Stimulated activated naive CD8-positive, alpha-beta T cell treated with anti-CD3 and anti-CD28 coated beads, Interleukin-15, amount 100 ng/mL, for 72 hours (primary cell): ENCODE measurements around the gene GNAZ.

Experiments used
- ATAC-seq: fragments of 150-1000 bp; cut with Tn5 transposase; 2 replicates; pipeline ENCODE4 v1.10.0; 2021; ENCODE audit warnings: mild to moderate bottlenecking, moderate library complexity
- DNase-seq, 2 donors: peaks; one replicate each; pipeline ENCODE4 v3.0.0; 2021 to 2022
- H3K27ac Mint-ChIP-seq, 2 donors: one replicate each; pipeline ENCODE4 v1.8.0; 2022; ENCODE audit warnings: mild to moderate bottlenecking in 2 of 2, mixed read lengths in 2 of 2, moderate library complexity in 2 of 2
- H3K27me3 Mint-ChIP-seq: one replicate; pipeline ENCODE4 v1.8.0; 2022; ENCODE audit warnings: mixed read lengths
- H3K4me1 Mint-ChIP-seq: one replicate; pipeline ENCODE4 v1.8.0; 2022; ENCODE audit warnings: mild to moderate bottlenecking, mixed read lengths
- H3K4me3 Mint-ChIP-seq, 2 donors: one replicate each; pipeline ENCODE4 v1.8.0; 2022; ENCODE audit warnings: mild to moderate bottlenecking in 2 of 2, mixed read lengths in 2 of 2, moderate library complexity in 1 of 2
- H3K9me3 Mint-ChIP-seq, 2 donors: one replicate each; pipeline ENCODE4 v1.8.0; 2022; ENCODE audit warnings: mixed read lengths in 2 of 2

The GNAZ gene

DNA sequence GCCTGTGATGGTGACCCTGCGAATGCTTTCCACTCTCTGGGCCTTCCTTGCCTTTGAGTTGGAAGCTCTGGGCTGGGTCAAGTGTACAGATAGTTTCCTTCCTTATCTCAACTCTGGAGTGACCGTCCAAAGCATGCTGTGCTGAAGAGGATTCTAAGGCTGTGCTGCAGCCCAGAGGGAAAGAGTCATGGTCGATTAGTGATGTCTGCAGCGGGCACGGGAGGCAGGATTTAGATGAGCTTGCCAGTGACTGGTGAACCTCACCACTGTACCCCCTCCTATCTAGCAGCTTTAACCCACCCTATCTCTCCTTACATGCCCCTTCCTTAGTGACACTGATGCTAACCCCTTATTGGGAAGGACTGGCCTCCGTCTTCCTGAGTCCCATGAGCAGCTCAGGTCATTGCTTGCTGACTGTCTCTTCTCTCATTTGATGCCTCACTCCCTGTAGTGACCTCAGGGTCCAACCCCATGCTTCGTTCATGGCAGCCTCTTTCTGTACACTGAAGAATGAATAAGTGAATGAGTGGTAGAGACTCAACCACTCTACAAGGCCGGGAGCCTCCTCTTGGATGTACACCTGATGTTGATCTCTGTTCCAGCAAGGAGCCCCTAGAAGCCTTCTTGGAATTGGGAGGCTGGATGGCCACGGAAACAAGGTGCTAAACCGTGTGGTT, 6.7 kb downstream of the GNAZ start:
- Mint-ChIP-seq H3K27me3 (peaks cover 59% of the 10 kb centered on the region), H3K27ac (no peak overlapping the region), H3K9me3 (no peaks in the 10 kb centered on the region), H3K4me3 (no peak overlapping the region), H3K4me1 (peaks cover 10% of the 10 kb centered on the region)
- ATAC-seq = no peak
- no peak for DNase-seq

DNA sequence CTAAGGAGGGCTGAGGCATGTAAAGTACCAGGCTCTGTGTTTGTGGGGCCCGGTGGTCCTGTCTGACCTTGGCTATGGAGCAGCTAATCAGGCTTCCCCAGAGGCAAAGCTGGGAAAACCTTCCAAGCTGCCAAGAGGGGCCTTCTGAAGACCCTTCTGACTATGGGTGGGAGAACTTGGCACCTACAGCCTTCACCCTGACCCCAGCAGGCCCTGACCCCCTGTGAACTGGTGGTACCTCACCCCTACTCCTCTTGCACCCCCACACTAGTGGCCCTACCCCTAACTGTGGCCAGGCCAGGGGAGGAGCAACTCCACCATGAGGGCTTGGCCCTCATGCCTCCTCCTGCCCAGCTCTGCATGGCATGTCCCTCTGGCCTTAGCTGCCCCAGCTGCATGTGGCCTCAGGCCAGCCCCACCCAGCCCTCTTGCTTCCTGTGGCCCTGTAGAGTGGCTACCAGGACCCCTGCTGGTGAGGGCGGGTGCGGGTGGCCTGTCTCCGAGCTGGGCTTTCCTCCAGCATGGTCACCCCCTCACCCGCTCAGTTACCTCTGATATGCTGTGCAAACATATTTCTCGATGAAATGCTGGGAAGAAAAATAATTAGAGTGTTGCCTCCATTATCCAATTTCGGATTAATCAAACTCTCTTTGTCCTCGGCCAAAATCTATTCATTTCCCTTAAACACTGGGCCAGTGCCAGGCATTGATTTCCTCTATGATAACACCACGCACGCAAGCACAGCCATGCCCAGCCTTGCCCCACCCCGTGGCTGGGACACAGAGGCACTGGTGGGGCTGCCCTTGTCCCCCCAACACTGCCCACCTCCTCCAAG, 7.5 kb downstream of the GNAZ start:
- DNase-seq (no peak), ATAC-seq (no peak)
- H3K9me3 Mint-ChIP-seq = no peaks in the 10 kb centered on the region
- H3K27ac Mint-ChIP-seq = no peak overlapping the region
- H3K27me3 Mint-ChIP-seq = peaks cover 58% of the 10 kb centered on the region
- H3K4me1 Mint-ChIP-seq = peaks cover 10% of the 10 kb centered on the region
- H3K4me3 Mint-ChIP-seq = no peak overlapping the region

DNA sequence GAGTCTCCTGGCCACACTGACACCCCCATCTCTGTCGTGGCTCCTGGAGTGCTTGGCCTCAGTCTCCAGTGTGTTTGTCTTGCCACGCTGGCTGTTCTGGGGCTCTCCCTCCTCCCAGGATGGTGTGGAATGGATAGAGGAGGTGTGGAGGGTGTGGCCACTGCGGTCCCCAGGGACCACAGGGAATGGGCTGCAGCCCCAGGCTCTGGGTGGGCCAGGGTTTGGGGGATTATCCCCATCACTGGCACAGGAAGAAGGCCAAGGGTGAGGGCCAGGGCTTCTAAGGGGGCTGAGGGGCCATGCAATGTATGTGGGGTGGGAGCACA, 8.1 kb downstream of the GNAZ start:
- Mint-ChIP-seq H3K27ac (peak overlapping the region in 1 of 2 donors; percentile 49), H3K27me3 (peaks cover 58% of the 10 kb centered on the region), H3K4me3 (no peak overlapping the region), H3K9me3 (no peaks in the 10 kb centered on the region), H3K4me1 (peaks cover 10% of the 10 kb centered on the region)
- ATAC-seq (no peak), DNase-seq (no peak)

DNA sequence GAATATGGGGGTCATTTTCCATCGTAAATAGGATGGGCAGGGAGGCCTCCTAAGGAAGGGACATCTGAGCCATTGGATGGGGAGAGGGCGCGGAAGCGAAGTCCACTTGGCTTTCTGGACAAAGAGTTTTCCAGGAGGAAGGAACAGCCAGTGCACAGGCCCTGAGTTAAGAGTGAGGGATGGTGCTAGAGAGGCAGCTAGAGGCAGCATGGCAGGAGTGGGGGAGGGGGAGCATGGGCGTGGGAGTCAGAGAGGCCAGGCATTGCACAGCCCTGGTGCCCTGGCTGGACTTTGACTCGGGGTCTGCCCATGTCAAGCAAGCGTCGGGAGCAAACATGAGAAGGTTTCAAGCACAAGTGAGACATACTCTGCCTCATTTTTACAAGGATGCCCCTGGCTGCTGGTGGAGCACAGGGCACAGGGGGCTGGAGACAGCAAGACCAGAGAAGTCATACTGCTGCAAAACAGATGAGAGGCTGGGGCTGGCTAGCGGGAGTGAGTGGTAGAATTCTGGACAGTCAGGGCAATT, 9.0 kb downstream of the GNAZ start:
- Mint-ChIP-seq H3K27ac (peak overlapping the region in 1 of 2 donors; percentile 68), H3K27me3 (peaks cover 50% of the 10 kb centered on the region), H3K4me1 (peaks cover 10% of the 10 kb centered on the region), H3K4me3 (no peak overlapping the region), H3K9me3 (no peaks in the 10 kb centered on the region)
- DNase-seq (no peak), ATAC-seq (no peak)

DNA sequence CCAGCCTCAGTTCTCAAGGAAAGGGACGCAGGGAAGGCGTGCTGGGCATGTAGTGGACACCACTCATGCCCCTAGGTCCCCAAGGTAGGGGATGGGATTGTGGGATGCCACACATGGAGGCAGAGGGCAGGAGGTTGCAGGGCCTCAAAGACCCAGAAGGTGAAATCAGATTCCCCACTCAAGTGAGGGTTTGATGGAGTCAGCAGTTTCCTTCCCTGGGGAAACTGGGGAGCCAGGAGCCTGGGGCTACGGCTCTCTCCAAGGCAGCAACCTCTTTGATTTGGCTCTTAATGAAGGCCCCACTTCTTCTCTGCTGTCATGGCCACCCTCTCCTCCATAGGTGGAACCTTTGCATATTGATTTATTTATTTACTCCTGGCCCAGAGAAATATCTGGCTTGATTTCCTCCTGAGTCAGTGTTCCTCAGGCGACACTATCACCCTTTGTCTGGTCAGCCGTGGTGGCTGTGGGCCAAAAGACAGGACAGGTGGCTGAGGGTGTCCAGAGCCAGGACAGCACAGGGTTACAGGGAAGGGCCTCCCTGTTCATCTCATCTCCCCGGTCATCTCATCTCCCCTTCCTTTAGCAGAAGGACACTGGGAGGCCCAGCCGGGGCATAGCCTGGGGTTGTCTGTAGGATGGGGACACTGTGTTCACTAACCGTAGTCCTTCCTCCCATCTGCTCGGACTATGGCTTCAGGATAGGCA, 9.6 kb downstream of the GNAZ start:
- DNase-seq (no peak), ATAC-seq (no peak)
- Mint-ChIP-seq H3K9me3 (no peaks in the 10 kb centered on the region), H3K27me3 (peaks cover 43% of the 10 kb centered on the region), H3K4me3 (no peak overlapping the region), H3K27ac (peak overlapping the region in 1 of 2 donors; percentile 68), H3K4me1 (peaks cover 10% of the 10 kb centered on the region)

DNA sequence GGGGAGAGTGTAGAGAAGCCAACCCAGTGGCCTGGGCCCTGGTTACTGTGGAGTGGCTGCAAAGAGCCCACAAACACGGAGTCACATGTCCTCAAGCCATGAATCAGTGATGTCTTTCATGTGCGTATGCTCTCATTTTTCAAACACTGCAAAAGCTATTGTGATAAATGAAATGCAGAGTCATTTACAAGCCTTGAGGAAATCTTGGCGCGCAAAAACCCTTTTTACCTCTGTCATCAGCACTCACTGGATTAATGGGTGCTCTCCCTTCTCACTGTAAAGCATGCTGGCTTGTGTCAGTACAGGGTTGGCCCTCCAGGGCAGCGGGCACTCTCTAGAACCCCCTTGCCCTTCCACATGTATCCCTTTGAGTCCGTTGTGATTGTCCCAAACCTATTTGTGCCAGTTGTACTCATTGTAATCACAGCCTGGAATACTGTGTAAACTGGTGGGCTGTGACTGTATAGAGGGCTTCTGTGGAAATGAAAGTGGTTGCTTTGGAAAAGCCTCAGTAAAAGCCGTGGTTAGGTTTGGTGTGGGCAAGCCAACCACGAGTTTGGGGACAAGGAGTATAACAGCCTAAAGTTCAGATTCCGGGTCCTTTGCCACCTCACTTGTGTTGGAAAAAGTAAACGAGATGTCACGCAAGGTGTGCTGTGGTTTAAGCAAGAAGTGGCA, 10.4 kb downstream of the GNAZ start:
- Mint-ChIP-seq H3K4me3 (no peak overlapping the region), H3K9me3 (no peaks in the 10 kb centered on the region), H3K27ac (no peak overlapping the region), H3K4me1 (peaks cover 10% of the 10 kb centered on the region), H3K27me3 (peaks cover 41% of the 10 kb centered on the region)
- ATAC-seq = no peak
- DNase-seq = no peak

DNA sequence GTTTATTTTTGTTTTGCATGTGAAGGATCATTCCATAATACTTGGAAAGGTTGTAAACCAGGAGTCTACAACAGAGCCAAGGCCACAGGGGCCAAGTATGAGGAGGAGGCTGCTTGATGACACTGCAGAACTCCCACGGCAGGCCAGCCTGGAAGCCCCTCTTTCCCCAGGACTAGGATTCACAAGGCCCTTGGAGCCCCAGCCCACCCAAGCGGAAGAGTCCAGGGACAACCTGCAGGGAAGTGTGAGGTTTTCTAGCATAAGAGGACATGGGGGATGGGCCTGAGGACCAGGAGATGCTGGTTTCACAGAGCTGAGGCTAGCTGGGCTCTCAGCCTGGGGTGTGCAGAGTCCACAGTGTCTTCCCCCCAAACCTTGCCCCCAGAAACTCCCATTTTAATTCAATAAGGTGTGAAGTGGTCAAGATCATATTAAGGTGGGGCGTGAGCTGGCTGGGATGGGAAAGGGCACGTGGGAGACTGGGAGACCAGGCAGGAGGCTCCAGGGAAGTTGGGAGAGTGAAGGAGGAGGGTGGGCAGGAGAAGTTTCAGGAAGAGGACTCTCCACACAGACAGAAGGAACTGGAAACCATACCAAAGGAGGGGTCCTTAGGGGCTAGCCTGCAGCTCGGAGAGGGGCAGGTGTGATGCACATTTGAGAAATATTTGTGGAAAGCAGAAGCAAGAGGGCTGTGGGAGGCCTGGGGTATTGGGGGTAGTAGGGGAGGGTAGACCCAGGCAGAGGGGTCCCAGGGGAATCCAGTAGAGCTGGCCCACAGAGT, 12.4 kb downstream of the GNAZ start:
- DNase-seq = no peak
- Mint-ChIP-seq H3K4me3 (no peak overlapping the region), H3K27ac (no peak overlapping the region), H3K4me1 (peaks cover 10% of the 10 kb centered on the region), H3K9me3 (no peaks in the 10 kb centered on the region), H3K27me3 (peaks cover 43% of the 10 kb centered on the region)
- ATAC-seq = no peak

DNA sequence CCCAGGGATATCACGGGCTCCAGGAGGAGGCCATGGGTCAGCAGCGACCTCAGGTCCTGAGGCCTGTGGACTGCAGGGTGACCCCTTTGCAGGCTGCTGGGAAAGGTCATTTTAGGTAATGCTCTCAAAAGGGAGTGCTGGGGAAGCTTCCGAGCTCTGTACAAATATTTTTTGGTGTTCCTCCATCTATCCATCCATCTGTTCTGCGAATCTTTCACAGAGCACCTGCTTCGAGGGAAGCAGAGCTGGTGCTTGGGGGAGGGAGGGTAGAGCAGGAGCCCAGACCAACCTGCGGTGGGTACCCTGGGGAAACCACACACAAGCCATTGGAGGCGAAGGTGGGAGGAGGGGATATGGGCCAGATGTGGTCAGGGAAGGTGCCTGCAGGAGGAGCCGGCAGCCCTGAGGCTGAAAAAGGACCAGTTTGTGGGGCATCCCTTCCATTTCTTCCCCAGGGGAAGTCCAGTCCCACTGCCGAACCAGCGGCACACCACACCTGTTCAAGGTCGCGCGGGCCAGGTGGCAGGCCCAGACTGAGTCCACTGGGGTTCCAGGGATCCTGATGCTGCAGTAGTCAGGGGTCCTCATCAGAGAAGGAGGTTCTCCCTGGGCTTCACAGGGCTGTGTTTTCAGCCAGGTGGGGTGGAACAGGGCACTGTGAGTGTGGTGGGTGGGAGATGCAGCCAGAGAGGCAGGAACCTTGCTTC, 13.1 kb downstream of the GNAZ start:
- Mint-ChIP-seq H3K4me1 (peaks cover 14% of the 10 kb centered on the region), H3K27ac (peak overlapping the region in 1 of 2 donors; percentile 54), H3K27me3 (peaks cover 37% of the 10 kb centered on the region), H3K9me3 (no peaks in the 10 kb centered on the region), H3K4me3 (no peak overlapping the region)
- no peak for ATAC-seq
- no peak for DNase-seq

DNA sequence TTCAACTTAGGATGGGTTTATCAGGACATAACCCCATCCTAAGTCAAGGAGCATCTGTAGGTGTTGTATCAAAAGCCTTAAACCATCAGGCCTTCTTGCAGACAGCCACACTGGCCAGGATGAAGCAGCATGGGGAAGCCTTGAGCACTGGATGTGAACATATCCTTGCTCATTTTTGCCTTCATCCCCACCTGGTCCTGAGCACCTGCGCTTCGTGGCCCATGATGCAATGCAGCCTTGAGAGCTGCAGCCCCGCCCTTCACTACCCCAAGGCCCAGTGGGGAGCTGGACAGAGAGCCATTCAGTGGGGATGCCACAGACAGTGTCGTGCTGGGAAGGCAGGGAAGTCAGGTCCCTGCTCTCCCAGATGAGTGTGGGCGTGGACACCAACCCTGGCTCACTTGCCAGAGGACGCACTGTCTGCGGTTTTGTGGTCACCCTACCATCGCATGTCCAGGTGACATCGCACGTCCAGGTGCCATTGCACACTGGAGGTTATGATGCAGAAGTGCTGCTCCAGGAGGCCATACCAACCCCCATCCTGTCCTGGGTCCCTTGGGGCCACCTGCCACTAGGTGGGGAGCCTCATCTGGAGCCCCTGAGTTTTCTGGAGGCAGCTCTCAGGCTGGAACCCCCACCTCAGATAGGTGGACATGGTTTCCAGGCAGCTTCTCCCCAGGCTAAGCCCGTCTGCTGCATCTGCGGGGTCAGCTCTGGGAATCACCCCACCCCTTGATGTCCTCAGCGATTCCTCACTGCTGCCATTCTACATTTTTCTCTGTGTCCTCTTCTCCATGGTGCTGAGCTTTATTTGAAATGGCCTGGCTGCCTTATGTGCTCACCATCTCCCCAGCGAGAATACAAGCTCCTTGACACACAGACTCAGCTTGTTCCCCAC, 14.4 kb downstream of the GNAZ start:
- DNase-seq = no peak
- Mint-ChIP-seq H3K4me3 (no peak overlapping the region), H3K27ac (no peak overlapping the region)

DNA sequence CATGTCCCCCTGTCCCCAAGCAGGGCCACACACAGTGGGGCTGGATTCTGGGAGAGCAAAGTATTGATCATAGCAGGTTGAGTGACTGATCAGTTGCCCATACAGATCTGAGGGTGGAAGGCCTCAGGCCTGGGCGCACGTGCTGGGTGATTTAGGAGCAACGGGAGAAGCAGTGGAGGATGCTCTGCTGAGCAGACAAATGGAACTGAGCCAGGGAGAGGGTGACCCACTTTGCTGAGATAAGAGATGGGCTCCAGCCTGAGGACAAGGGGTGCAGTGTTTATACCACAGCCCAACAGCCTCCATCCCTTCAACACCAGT, 15.0 kb downstream of the GNAZ start:
- Mint-ChIP-seq H3K4me1 (peaks cover 14% of the 10 kb centered on the region), H3K27me3 (peaks cover 30% of the 10 kb centered on the region), H3K9me3 (no peaks in the 10 kb centered on the region), H3K27ac (no peak overlapping the region), H3K4me3 (no peak overlapping the region)
- ATAC-seq = no peak
- no peak for DNase-seq

More for the DNA sequence above, 14.4 kb downstream of the GNAZ start:
- H3K4me1 Mint-ChIP-seq = peaks cover 17% of the 10 kb centered on the region
- no peak for ATAC-seq
- H3K27me3 Mint-ChIP-seq = peaks cover 34% of the 10 kb centered on the region
- no peaks in the 10 kb centered on the region for H3K9me3 Mint-ChIP-seq

DNA sequence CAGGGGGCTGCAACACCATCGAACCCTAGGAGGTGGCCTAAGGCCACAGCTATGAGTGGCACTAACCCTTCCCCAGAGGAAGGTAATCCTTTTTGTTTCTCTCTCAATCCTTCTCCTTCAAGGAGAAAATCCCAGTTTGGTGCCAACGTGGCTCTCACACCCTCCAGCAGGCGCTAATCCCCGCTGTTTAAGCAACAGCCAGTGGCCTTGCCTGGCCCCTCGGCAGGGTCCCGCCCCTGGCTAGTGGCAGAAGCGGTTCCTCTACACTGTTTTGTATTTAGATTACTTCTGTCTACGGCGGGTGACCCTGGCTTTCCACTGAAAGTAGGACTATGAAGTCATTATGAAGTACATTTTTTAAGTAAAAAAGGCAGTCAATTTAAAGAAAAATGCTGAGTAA, 15.5 kb downstream of the GNAZ start:
- Mint-ChIP-seq H3K4me1 (peaks cover 10% of the 10 kb centered on the region), H3K27me3 (peaks cover 30% of the 10 kb centered on the region), H3K27ac (no peak overlapping the region), H3K4me3 (no peak overlapping the region), H3K9me3 (no peaks in the 10 kb centered on the region)
- DNase-seq (no peak), ATAC-seq (no peak)

DNA sequence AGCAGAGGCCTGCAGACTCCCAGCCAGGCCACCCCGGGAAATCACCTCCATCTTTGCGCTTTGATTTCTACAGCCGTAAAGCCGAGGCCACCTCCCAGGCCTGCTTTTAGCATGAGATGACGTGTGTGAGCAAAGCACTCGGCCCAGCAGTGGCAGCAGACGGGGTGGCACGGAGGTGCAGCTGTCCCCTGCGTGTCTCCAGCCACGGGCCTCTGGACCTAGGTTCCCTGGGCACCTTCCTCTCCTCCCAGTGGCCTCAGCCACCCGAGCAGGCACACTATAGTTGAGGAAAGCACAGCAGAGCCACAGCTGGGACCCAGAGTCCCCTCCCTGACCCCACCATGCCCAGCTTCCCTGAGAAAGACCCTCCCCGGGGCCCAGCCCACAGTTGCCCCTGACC, 15.9 kb downstream of the GNAZ start:
- DNase-seq (no peak), ATAC-seq (no peak)
- Mint-ChIP-seq H3K4me3 (no peak overlapping the region), H3K27me3 (peaks cover 30% of the 10 kb centered on the region), H3K9me3 (no peaks in the 10 kb centered on the region), H3K4me1 (peaks cover 7% of the 10 kb centered on the region), H3K27ac (no peak overlapping the region)

DNA sequence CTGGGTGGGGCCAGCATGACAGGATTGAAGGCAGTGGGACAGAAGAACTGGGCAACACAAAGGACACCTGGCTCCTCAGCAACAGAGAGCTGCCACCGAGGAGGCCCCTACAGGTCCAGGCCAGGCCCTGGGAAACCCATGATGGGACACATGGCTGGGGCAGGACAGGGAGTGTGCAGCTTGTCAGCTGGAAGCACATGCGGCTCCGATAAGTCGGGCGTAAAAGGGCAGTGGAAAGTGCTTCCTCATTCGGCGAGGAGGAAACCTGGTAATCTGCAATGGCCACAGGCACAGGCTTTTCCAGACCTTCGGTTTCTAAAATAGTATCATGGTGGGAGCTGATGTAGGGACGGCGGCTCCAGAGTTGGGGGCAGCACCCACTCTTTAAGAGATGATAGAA, 16.5 kb downstream of the GNAZ start:
- DNase-seq = no peak
- Mint-ChIP-seq H3K4me3 (no peak overlapping the region), H3K27ac (no peak overlapping the region), H3K9me3 (no peaks in the 10 kb centered on the region), H3K27me3 (peaks cover 30% of the 10 kb centered on the region), H3K4me1 (peaks cover 7% of the 10 kb centered on the region)
- ATAC-seq = no peak

DNA sequence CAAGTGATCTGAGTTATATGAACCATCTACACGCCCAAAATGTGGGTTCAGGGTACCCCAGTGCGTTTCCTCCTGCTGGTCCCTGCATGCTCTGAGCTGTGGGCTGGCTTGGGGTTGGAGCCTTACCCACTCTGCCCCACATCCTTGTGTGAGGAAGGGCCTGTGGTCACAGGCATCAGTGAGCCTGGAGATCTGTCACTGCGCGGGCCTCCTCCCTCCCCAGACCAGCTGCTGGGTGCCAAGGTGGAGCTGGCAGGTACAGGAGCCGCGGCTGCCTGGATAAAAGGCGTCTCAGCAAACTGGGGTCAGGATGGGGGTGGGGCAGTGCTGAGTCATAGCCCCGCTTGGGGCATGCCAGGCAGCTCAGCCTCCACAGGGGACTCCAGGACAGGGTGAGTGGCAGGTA, 17.9 kb downstream of the GNAZ start:
- Mint-ChIP-seq H3K4me1 (peaks cover 7% of the 10 kb centered on the region), H3K27ac (peak overlapping the region in 1 of 2 donors; percentile 42), H3K9me3 (no peaks in the 10 kb centered on the region), H3K27me3 (peaks cover 20% of the 10 kb centered on the region), H3K4me3 (no peak overlapping the region)
- no peak for DNase-seq
- ATAC-seq = no peak
